Epithelial cell of esophagus (primary cell): ENCODE data around the gene GLT8D2.

ENCODE experiments used
- DNase-seq: peaks from one replicate; pipeline ENCODE4 v3.0.0; 2010; ENCODE audit warnings: low read depth
- H3K4me3 ChIP-seq: 2 replicates; pipeline ENCODE4 v1.5.1; 2011; ENCODE audit warnings: mild to moderate bottlenecking, low read length, control low read depth
- TF ChIP-seq, protein P1 (sequence below): IDR thresholded peaks from 2 replicates; pipeline ENCODE4 v1.5.1; 2011; ENCODE audit warnings: low read depth, mild to moderate bottlenecking, low read length, control low read depth, inconsistent platforms; ENCODE audit not compliant: insufficient read depth; ENCODE audit errors: missing control alignments

The GLT8D2 gene, protein sequence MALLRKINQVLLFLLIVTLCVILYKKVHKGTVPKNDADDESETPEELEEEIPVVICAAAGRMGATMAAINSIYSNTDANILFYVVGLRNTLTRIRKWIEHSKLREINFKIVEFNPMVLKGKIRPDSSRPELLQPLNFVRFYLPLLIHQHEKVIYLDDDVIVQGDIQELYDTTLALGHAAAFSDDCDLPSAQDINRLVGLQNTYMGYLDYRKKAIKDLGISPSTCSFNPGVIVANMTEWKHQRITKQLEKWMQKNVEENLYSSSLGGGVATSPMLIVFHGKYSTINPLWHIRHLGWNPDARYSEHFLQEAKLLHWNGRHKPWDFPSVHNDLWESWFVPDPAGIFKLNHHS

DNA sequence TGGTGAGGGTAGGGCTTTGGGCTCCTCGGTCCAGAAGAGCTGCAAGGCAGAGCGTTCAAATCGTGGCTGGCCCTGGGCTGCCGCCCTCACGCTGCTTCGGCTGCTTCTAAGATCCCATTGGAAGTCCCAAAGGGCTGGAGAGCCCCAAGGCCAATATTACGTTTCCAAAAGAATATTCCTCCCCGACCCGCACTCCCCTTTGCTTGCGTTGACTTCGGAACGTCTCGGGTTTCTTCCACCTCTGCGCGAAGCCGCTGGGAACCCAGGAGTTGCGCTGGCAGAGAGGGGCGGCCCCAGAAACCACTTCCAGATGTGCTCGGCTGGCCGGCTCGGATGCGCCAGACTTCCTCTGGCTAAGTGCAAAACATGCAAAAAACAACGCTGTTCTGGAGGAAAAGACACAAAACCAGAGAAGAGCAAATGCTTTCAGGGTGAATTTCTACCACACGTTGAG, at the start of gene GLT8D2:
Gene GLT8D2, minus strand, starts transcription at position 285 of the 454 bp plus-strand sequence. CDS start 30,539 bp downstream, outside the sequence.
- DNase-seq, result peak; percentile 52
- H3K4me3 ChIP-seq, result peak within 1 kb of the TSS; percentile 45
- TF ChIP-seq, protein P1, sequence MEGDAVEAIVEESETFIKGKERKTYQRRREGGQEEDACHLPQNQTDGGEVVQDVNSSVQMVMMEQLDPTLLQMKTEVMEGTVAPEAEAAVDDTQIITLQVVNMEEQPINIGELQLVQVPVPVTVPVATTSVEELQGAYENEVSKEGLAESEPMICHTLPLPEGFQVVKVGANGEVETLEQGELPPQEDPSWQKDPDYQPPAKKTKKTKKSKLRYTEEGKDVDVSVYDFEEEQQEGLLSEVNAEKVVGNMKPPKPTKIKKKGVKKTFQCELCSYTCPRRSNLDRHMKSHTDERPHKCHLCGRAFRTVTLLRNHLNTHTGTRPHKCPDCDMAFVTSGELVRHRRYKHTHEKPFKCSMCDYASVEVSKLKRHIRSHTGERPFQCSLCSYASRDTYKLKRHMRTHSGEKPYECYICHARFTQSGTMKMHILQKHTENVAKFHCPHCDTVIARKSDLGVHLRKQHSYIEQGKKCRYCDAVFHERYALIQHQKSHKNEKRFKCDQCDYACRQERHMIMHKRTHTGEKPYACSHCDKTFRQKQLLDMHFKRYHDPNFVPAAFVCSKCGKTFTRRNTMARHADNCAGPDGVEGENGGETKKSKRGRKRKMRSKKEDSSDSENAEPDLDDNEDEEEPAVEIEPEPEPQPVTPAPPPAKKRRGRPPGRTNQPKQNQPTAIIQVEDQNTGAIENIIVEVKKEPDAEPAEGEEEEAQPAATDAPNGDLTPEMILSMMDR, result no peak

- no peak overlapping the region for H3K4me3 ChIP-seq
- no peak for DNase-seq
- TF ChIP-seq, protein P1, result no peak
Measured at GRCh38 chr12:104097954-104098353, 48.0 kb upstream of the GLT8D2 start.

DNA sequence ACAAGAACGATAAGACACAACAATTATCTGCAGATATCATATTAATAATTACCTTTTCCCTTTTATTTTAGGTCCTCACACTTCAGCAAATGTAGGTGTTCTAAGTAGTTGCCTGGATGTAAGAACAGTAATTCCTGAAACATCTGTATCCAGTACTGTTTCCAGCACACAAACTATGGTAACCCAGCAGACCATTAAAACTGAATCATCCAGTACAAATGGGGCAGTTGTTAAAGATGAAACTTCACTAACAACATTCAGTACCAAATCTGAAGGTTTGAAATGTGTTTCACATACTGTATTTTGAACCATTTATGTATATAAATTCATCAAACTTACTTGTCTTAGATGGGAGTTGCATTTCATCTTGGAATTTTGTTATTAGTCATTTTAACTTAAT, 45.3 kb upstream of the GLT8D2 start:
- TF ChIP-seq, protein P1, result no peak
- H3K4me3 ChIP-seq, result no peak overlapping the region
- DNase-seq, result no peak

DNA sequence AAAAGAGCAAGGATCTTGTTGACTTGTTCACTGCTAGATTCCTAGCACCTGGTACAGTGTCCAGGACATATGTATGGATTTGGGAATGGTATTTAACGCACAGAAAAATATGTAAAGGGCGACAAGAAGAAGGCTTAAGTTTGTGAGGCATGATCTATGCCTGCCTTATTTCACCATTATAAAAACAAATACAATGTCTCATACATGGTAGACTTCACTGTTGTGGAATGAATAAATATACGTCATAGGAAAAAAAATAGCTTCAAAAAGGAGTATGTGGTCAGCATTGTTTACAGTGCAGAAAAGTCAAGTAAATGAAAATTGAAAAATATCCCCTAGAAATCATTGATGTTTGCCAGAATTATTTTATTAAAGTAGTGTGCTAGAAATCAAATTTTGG, 44.3 kb upstream of the GLT8D2 start:
- TF ChIP-seq, protein P1, result no peak
- DNase-seq, result no peak

DNA sequence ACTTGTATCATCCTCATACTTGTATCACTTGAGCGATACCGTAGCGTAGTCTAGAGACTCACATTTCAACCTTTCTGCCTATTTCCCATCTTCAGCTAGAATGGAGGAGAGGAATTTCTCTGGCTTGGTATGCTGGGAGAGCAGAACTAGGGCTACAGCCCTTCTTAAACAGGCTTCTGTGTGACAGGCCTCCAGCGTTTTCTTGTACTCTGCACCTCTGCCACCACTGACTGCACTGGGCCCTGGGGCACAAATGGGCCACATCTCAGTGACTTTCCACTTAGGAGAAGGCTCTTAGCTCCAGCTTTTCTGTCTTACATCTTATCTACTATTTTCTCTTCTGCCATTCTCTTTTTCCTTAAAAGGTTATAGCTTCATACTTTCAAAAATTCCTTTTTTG, 41.1 kb upstream of the GLT8D2 start:
- no peak for DNase-seq
- H3K4me3 ChIP-seq, result no peak overlapping the region
- TF ChIP-seq, protein P1, result no peak

More for the DNA sequence above, 44.3 kb upstream of the GLT8D2 start:
- H3K4me3 ChIP-seq, result no peak overlapping the region

GRCh38 chr12:104090685-104091084, 40.7 kb upstream of the GLT8D2 start:
- TF ChIP-seq, protein P1, result no peak
- peak; percentile 23 for DNase-seq

More at GRCh38 chr12:104090685-104091084, 40.7 kb upstream of the GLT8D2 start:
- no peak overlapping the region for H3K4me3 ChIP-seq
